ENCODE data around the gene TLE3. TPM values are rescaled to one million over a fixed set of nuclear protein-coding genes. Genes with fewer than 3 reads are reported as not detected.

The TLE3 gene
- total RNA-seq, 1 experiment from 2014 or later: 35.2 TPM

- Histone ChIP-seq H3K27me3 (replicated peaks) (no peaks in the 10 kb centered on the region), H3K36me3 (peaks cover 9% of the 10 kb centered on the region), H3K4me3 (peak overlapping the region; percentile 31), H3K9me3 (replicated peaks) (no peaks in the 10 kb centered on the region), H3K27ac (no peak overlapping the region), H3K4me1 (replicated peaks) (peaks cover 28% of the 10 kb centered on the region)
- peak; percentile 66 to 69 for DNase-seq (ENCODE audit: low read depth in 1 of 2, low spot score in 2 of 2)
These were observed 3.0 kb upstream of the TLE3 start for GRCh38 chr15:70100474-70101341.

GRCh38 chr15:70099967-70100473 lies 2.3 kb upstream of the TLE3 start:
- DNase-seq (ENCODE audit: low read depth in 1 of 2, low spot score in 2 of 2): no peak
- H3K27me3 ChIP-seq (replicated peaks): no peaks in the 10 kb centered on the region
- H3K4me1 ChIP-seq (replicated peaks): peaks cover 34% of the 10 kb centered on the region
- H3K27ac ChIP-seq: no peak overlapping the region
- no peaks in the 10 kb centered on the region for H3K9me3 ChIP-seq (replicated peaks)
- H3K4me3 ChIP-seq: peak overlapping the region; percentile 31
- H3K36me3 ChIP-seq: peaks cover 16% of the 10 kb centered on the region

GRCh38 chr15:70099167-70099966 lies 1.6 kb upstream of the TLE3 start:
- Histone ChIP-seq H3K4me3 (peak overlapping the region; percentile 94), H3K27me3 (replicated peaks) (no peaks in the 10 kb centered on the region), H3K36me3 (peaks cover 22% of the 10 kb centered on the region), H3K27ac (peak overlapping the region; percentile 88), H3K9me3 (replicated peaks) (no peaks in the 10 kb centered on the region), H3K4me1 (replicated peaks) (peaks cover 40% of the 10 kb centered on the region)
- DNase-seq (ENCODE audit: low read depth in 1 of 2, low spot score in 2 of 2): peak; percentile 99 to 100

GRCh38 chr15:70098461-70099166 lies 897 bp upstream of the TLE3 start:
- DNase-seq (ENCODE audit: low read depth in 1 of 2, low spot score in 2 of 2): peak; percentile 67 to 79
- Histone ChIP-seq H3K4me3 (peak overlapping the region; percentile 94), H3K36me3 (peaks cover 30% of the 10 kb centered on the region), H3K27me3 (replicated peaks) (no peaks in the 10 kb centered on the region), H3K27ac (peak overlapping the region; percentile 88), H3K4me1 (replicated peaks) (peaks cover 40% of the 10 kb centered on the region), H3K9me3 (replicated peaks) (no peaks in the 10 kb centered on the region)

DNA sequence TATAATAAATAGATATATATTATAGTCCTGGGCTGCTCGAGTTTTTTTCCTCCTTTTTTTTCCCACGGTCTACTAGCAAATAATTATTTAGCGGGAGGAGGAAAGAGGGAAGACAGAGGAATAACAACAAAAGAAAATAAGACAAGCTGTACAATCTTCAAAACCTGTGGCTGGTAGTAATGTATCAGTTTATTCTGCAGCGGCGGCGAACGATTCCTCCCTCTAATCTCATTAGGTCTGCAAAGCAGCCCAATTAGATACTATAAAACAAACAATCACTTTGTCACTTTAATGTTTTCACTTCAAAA lies 390 bp upstream of the TLE3 start:
- Histone ChIP-seq H3K27me3 (replicated peaks) (no peaks in the 10 kb centered on the region), H3K27ac (peak overlapping the region; percentile 88), H3K36me3 (peaks cover 35% of the 10 kb centered on the region), H3K9me3 (replicated peaks) (no peaks in the 10 kb centered on the region), H3K4me1 (replicated peaks) (peaks cover 45% of the 10 kb centered on the region), H3K4me3 (peak overlapping the region; percentile 94)
- DNase-seq (ENCODE audit: low read depth in 1 of 2, low spot score in 2 of 2): no peak

DNA sequence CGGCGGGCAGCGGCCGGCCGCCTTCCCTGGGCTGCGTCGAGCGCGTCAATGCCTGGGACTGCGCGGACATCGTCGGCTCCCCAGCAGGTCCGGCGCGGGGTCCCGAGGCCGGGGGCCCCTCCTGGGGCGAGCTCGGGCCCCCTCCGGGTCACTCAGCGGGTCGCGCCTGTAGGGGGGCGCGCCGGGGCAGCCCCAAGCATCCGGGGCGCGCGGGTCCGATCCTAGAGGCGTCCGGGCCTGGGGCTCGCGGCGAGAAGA lies 725 bp downstream of the TLE3 start:
- Histone ChIP-seq H3K9me3 (replicated peaks) (no peaks in the 10 kb centered on the region), H3K36me3 (peaks cover 46% of the 10 kb centered on the region), H3K27ac (peak overlapping the region; percentile 80), H3K4me3 (peak overlapping the region; percentile 94), H3K4me1 (replicated peaks) (peaks cover 46% of the 10 kb centered on the region), H3K27me3 (replicated peaks) (no peaks in the 10 kb centered on the region)
- DNase-seq (ENCODE audit: low read depth in 1 of 2, low spot score in 2 of 2): no peak

GRCh38 chr15:70096215-70097062 lies 1.3 kb downstream of the TLE3 start:
- peaks cover 41% of the 10 kb centered on the region for H3K4me1 ChIP-seq (replicated peaks)

DNA sequence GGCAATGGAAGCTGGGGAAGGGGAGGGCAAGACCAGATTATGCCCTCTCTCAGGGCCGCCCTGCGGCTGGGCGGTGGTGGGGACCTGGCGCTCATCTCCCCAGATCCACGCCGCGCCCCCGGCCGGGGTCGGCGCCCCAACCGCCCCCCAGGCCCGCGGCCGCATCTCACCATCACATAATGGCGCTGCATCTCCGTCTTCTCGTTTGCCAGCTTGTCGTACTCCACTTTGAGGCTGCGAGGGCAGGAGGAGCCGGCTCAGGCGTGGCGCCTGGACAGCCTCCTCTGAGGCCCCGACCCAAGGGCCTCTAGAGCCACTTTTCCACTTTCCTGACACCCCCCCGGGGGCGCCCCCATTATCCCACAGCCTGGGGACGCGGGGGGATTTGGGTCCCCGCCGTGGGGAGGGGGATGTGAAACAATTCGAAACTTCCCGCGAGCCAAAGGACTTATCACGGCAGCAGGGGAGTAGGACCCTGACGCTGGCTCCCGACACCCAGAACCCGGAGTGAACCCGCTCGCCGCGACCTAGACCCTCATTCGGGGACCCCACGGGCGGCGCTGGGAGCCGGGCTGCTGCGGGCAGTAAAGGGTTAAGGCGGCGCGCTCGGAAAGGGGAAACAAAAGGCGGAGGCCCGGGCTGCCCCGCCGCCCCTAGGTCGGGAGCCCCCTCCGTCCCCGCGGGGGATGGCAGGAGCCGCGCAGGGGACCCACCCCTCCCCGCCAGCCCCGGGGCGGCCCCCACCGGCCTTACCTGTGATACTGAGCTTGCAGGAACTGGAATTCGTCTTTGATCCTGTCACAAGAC lies 2.1 kb downstream of the TLE3 start:
- peak in 1 of 2 experiments; percentile 18 for DNase-seq (ENCODE audit: low read depth in 1 of 2, low spot score in 2 of 2)
- H3K4me1 ChIP-seq (replicated peaks): peaks cover 32% of the 10 kb centered on the region
- peak overlapping the region; percentile 94 for H3K4me3 ChIP-seq
- H3K27ac ChIP-seq: peak overlapping the region; percentile 80; the same call in 1 of the 2 replicates
- no peaks in the 10 kb centered on the region for H3K27me3 ChIP-seq (replicated peaks)
- H3K36me3 ChIP-seq: peaks cover 57% of the 10 kb centered on the region
- no peaks in the 10 kb centered on the region for H3K9me3 ChIP-seq (replicated peaks)

More at GRCh38 chr15:70096215-70097062, 1.3 kb downstream of the TLE3 start:
- Histone ChIP-seq H3K4me3 (peak overlapping the region; percentile 94), H3K27ac (peak overlapping the region; percentile 80), H3K27me3 (replicated peaks) (no peaks in the 10 kb centered on the region), H3K9me3 (replicated peaks) (no peaks in the 10 kb centered on the region), H3K36me3 (peaks cover 49% of the 10 kb centered on the region)
- peak in 1 of 2 experiments; percentile 66 for DNase-seq (ENCODE audit: low read depth in 1 of 2, low spot score in 2 of 2)

DNA sequence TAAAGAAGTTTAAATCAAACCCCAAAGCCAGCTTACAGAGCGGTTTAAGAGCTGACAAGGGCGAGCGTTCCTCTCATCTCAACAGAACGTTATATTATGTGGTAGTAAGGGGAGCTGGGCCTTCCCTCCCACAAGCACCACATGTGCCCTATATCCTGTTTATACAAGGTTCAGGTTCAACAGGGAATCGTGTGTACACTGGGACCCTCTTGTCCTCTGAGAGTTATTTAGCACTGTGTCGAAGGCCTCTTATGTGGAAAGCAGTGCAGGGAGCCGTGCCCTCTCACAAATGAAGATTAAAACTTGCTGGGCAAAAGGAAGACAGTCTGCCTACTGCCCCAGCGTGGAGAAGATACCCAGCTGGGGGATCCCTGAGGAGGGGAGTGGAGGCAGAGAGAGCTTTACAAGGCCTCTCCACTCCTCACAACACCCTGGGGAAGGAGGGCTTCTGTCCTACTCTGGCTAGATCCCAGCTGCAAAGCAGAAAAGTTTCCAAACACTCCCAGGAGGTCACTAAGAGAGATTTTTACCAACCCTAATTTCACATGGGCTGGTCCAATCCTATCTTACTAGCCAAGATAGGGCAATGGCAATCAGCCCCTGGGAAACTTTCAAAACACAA lies 2.9 kb downstream of the TLE3 start:
- Histone ChIP-seq H3K4me1 (replicated peaks) (peaks cover 28% of the 10 kb centered on the region), H3K9me3 (replicated peaks) (no peaks in the 10 kb centered on the region), H3K27me3 (replicated peaks) (no peaks in the 10 kb centered on the region), H3K4me3 (peak overlapping the region; percentile 94), H3K36me3 (peaks cover 64% of the 10 kb centered on the region), H3K27ac (no peak overlapping the region)
- DNase-seq (ENCODE audit: low read depth in 1 of 2, low spot score in 2 of 2): peak in 1 of 2 experiments; percentile 13

GRCh38 chr15:70093481-70094319 lies 4.0 kb downstream of the TLE3 start:
- Histone ChIP-seq H3K27me3 (replicated peaks) (no peaks in the 10 kb centered on the region), H3K9me3 (replicated peaks) (no peaks in the 10 kb centered on the region), H3K36me3 (peaks cover 73% of the 10 kb centered on the region), H3K27ac (no peak overlapping the region), H3K4me1 (replicated peaks) (peaks cover 29% of the 10 kb centered on the region), H3K4me3 (no peak overlapping the region)
- no peak for DNase-seq (ENCODE audit: low read depth in 1 of 2, low spot score in 2 of 2)

DNA sequence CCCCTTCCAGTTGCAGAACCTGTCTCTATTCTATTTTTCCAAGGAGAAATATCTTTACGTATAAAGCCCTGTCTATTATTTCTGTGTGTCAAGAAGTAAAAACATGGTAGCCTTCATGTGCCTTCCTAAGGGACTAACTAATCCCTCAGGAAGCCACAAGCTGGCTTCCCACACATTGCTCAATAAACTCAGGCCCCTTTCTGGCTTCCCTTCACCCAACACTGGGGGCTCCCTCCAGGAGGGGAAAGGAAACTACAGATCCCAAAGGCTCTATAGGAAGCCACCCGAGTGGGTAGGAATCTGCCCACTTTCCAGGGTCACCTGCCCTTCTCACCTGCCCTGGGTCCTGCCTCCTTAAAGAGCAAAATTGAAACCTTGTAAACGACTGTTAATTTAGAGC lies 4.6 kb downstream of the TLE3 start:
- no peak overlapping the region for H3K4me3 ChIP-seq
- H3K36me3 ChIP-seq: peaks cover 78% of the 10 kb centered on the region
- no peaks in the 10 kb centered on the region for H3K27me3 ChIP-seq (replicated peaks)
- H3K27ac ChIP-seq: no peak overlapping the region
- H3K9me3 ChIP-seq (replicated peaks): no peaks in the 10 kb centered on the region
- DNase-seq (ENCODE audit: low read depth in 1 of 2, low spot score in 2 of 2): no peak
- H3K4me1 ChIP-seq (replicated peaks): peaks cover 23% of the 10 kb centered on the region

All from SJSA1 (cell line).